HFF-Myc (cell line): ENCODE measurements around the gene ACHE.
A peak's percentile ranks its signal among the peaks of the same experiment; 100 is the strongest.
"Not testable (repeated sequence)": the region's sequence is repeated elsewhere in the genome, so short reads cannot be mapped to it uniquely, and the experiment has no call there.

Experiments used
- DNase-seq: peaks from one replicate; pipeline ENCODE4 v3.0.0-alpha.2; 2011; ENCODE audit warnings: low read depth; ENCODE audit errors: extremely low read depth
- H3K4me3 ChIP-seq: replicated peaks from 2 replicates; pipeline ENCODE4 v1.5.1; 2011; ENCODE audit warnings: low read depth, mild to moderate bottlenecking, control low read depth, low read length
- CTCF ChIP-seq: IDR thresholded peaks from 2 replicates; pipeline ENCODE4 v1.5.1; 2012; ENCODE audit warnings: mild to moderate bottlenecking, low read depth, low read length, control low read depth; ENCODE audit errors: missing control alignments

Gene ACHE

DNA sequence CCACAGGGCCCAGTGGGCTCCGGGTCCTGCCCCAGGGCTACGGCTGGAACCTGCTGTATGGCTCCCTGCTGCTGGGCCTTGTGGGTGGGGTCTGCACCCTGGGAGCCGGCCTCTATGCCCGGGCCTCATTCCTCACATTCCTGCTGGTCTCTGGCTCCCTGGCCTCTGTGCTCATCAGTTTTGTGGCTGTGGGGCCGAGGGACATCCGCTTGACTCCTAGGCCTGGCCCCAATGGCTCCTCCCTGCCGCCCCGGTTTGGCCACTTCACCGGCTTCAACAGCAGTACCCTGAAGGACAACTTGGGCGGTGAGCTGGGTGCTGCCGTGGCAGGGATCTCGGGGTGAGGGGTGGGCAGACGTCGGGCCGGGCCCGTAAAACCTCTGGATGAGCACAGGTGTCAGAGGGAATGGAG, 38.8 kb downstream of the ACHE start:
- no peak for TF ChIP-seq CTCF
- H3K4me3 ChIP-seq = no peak overlapping the region
- no peak for DNase-seq

DNA sequence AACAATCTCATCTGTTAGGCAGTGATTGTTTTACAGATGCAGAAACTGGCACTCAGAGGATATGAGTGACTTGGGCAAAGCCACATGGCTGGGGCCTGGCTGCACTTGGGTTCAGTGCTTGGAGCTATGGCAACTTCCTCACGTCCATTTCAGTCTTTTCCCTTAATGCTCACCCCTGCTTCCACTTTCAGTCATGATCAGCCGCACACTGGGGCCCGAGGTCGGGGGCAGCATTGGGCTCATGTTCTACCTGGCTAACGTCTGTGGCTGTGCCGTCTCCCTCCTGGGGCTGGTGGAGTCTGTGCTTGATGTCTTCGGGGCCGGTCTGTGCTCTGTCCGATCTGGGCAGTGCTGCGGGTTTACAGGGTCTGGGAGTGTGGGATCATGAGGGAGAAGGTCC, 40.2 kb downstream of the ACHE start:
- no peak for DNase-seq
- no peak for TF ChIP-seq CTCF
- H3K4me3 ChIP-seq = no peak overlapping the region

GRCh38 chr7:100854899-100855298, 40.8 kb downstream of the ACHE start:
- DNase-seq, H3K4me3 ChIP-seq: not testable (repeated sequence)

- no peak for DNase-seq
- no peak for TF ChIP-seq CTCF
- no peak overlapping the region for H3K4me3 ChIP-seq
These were observed 41.4 kb downstream of the ACHE start for GRCh38 chr7:100854146-100854895.

DNA sequence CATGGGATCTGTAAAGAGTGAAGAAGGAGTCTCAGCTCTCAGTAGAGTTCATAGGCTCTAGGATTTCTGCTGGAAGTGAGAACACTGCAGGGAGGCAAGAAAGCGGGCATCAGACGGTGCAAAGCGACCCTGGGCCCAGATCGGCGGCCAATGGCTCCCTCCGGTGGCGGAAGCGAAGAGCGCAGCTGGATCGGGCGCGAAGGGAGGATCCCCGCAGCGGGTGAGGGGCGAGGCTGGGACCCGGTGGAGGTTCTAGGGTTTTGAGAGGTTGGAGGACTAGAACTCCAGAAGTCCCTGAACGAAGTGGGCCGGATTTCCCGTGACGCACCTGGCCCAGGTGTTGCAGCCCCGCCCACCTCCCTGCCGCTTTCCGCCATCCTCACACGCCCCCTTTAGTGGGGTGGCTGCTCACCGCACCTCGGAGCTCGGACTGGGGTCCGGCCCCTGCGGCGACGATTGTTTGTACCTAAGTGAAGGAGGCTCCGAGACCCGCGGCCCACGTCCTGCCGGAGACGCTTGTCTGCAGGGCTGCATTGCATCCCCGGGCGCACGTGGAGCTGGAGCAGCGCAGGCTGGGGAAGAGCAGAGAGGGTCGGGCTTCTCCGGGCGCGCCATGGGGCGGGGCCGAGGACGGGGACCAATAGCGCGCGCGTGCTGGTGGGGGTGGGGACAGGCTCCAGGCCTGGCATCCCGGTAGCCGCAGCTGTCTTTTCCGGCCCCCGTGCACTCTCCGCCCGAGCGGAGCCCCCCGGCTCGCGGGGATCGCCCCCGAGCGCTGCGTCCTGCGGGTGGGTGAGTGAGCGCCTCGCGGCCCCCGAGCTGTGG, 43.4 kb downstream of the ACHE start, which contains the start of gene SLC12A9:
SLC12A9 (plus strand) TSS at position 666 of the 825 bp plus-strand sequence. CDS start 1,485 bp downstream, outside the sequence.
- TF ChIP-seq CTCF = peak; percentile 86
- H3K4me3 ChIP-seq = peak within 1 kb of the TSS; percentile 81
- peak; percentile 56 for DNase-seq

GRCh38 chr7:100847360-100847759, 48.3 kb downstream of the ACHE start:
- TF ChIP-seq CTCF = no peak
- H3K4me3 ChIP-seq = no peak overlapping the region
- DNase-seq = no peak

DNA sequence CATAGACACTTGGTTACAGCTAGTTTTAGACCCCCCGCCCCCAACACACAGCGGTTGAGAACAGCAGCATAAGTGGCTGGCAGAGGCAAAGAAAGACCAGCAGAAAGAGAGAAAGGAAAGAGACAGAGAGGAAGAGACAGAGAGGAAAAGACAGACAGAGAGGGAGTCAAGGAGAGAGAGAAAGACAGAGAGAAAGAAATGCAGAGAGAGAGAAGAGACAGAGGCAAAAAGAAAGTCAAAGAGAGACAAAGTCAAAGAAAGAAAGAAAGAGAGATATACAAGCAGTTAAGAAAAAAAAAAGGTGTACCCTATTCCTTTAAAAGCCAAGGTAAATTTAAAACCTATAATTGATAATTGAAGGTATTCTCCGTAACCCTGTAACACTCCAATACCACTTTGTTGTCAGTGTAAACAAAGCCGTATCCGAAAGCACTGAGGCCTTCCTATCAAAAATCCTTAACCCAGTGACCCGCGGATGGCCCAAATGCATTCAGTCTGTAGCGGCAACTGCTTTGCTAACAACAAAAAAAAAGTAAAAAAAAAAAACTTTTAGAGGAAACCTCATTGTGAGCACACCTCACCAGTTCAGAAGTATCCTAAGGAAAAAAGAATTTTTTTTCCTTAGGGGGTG, 55.1 kb downstream of the ACHE start:
- H3K4me3 ChIP-seq = no peak overlapping the region
- no peak for DNase-seq
- no peak for TF ChIP-seq CTCF
